Spleen (tissue), 11 donors: Measurements from ENCODE around the gene ASXL3. TPM values are rescaled to one million over a fixed set of nuclear protein-coding genes. Genes with fewer than 3 reads are reported as not detected.

Experiments
- DNase-seq: peaks from one replicate; pipeline ENCODE4 v3.0.0-alpha.2; 2020
- H3K27ac ChIP-seq, 8 donors: fragments of 200-600 bp; sonication (generic) in 7 of 8; 1 replicate in 4 of 8; 2 replicates in 4 of 8; pipeline versions ENCODE4 v1.5.0 to v1.8.0; 2016 to 2021; ENCODE audit warnings: inconsistent platforms in 4 of 8, mild to moderate bottlenecking in 4 of 8, moderate library complexity in 1 of 8
- H3K27me3 ChIP-seq, 7 donors: fragments of 200-600 bp; sonication (generic) in 6 of 7; replicated peaks in 1 of 7; 1 replicate in 4 of 7; 2 replicates in 3 of 7; pipeline versions ENCODE4 v1.5.0 to v1.8.0; 2016 to 2021; ENCODE audit warnings: inconsistent platforms in 3 of 7, mild to moderate bottlenecking in 1 of 7
- H3K36me3 ChIP-seq, 6 donors: fragments of 200-600 bp; sonication (generic) in 5 of 6; 1 replicate in 4 of 6; 2 replicates in 2 of 6; pipeline versions ENCODE4 v1.5.0 to v1.8.0; 2016 to 2021; ENCODE audit warnings: inconsistent platforms in 2 of 6
- H3K4me1 ChIP-seq, 6 donors: fragments of 200-600 bp; sonication (generic) in 5 of 6; 1 replicate in 3 of 6; 2 replicates in 3 of 6; pipeline versions ENCODE4 v1.5.0 to v1.8.0; 2016 to 2021; ENCODE audit warnings: inconsistent platforms in 3 of 6
- H3K4me3 ChIP-seq, 8 donors: fragments of 200-600 bp; sonication (generic) in 7 of 8; 1 replicate in 4 of 8; 2 replicates in 4 of 8; pipeline versions ENCODE4 v1.5.0 to v1.8.0; 2016 to 2021; ENCODE audit warnings: inconsistent platforms in 4 of 8, mild to moderate bottlenecking in 4 of 8, moderate library complexity in 2 of 8
- H3K9me3 ChIP-seq, 8 donors: fragments of 200-600 bp; sonication (generic) in 7 of 8; 1 replicate in 4 of 8; 2 replicates in 4 of 8; pipeline versions ENCODE4 v1.5.0 to v1.8.0; 2016 to 2021; ENCODE audit warnings: inconsistent platforms in 4 of 8
- CTCF ChIP-seq, 11 experiments: fragments of 200-600 bp in 7 of 11; fragments of 450-650 bp in 4 of 11; sonication (generic) in 4 of 11; IDR thresholded peaks in 8 of 11; conservative IDR thresholded peaks in 3 of 11; 1 replicate in 7 of 11; 2 replicates in 4 of 11; pipeline versions ENCODE4 v1.4.0 to v1.8.0; 2016 to 2021; ENCODE audit warnings: antibody characterized with exemption in 11 of 11, inconsistent platforms in 4 of 11, mild to moderate bottlenecking in 1 of 11
- POLR2A ChIP-seq, 3 donors: fragments of 450-650 bp; IDR thresholded peaks; one replicate each; pipeline ENCODE4 v1.5.1; 2017; ENCODE audit warnings: antibody characterized with exemption in 3 of 3, mild to moderate bottlenecking in 1 of 3
- POLR2AphosphoS5 ChIP-seq, 3 donors: sonication (generic); formaldehyde crosslinking; IDR thresholded peaks; one replicate each; pipeline ENCODE4 v1.5.1; 2017; ENCODE audit warnings: antibody characterized with exemption in 3 of 3
- WGBS, 5 donors: extraction: QIAGEN DNeasy Blood & Tissue Kit in 3 of 5; methylation state at CpG; one replicate each; pipeline versions ENCODE4 v1.1.5 to v1.1.7; 2013 to 2018; 5-methylcytosine and 5-hydroxymethylcytosine counted together
- intact Hi-C: fragments of 100-400 bp; cut with DNase I; formaldehyde crosslinking; loops from one replicate; pipeline ENCODE4 v1.15.0; 2023; ENCODE audit warnings: low total_unique reads
- polyA plus RNA-seq, 3 donors: library from polyadenylated mRNA; stranded (reverse); fragments of 200-250 nt; gene quantifications; one replicate each; pipeline ENCODE4 v1.2.1, GENCODE V29; 2013
- total RNA-seq, 7 donors: library from RNA; depleted of rRNA in 3 of 7; stranded (reverse); fragments of >200 nt in 3 of 7; fragmentation: NEBNext Ultra II Directional in 4 of 7; extraction: Animal tissue kit (Norgen Biotek cat#: 25700) in 4 of 7; gene quantifications; one replicate each; pipeline versions ENCODE4 v1.1.0 to v1.2.1, GENCODE V29; 2016 to 2021
- donor health status: healthy with polysubstance abuse.
- donor health status: DM: no; HTN: no; CAD: no; lungs with moderate emphysema.
- donor health status: DM: no; HTN: no; CAD: no.
- donor health status: Bipolar disorder and iron deficiency.
- donor health status: healthy.
- donor health status: DM: no; HTN: no; CAD: no.
- donor health status: DM: yes; HTN: yes; CAD: no.

ASXL3 gene
- total and polyA plus RNA-seq, 10 donors, result 0.02 to 3.5 (median 0.76) TPM

- no peak overlapping the region for H3K27ac ChIP-seq
- no peak for TF ChIP-seq POLR2AphosphoS5 (IDR thresholded peaks at IDR 0.05)
- no peak for TF ChIP-seq POLR2A (IDR thresholded peaks at IDR 0.05)
- TF ChIP-seq CTCF (IDR thresholded peaks at IDR 0.05 in 8 of 11, conservative IDR thresholded peaks at IDR 0.05 in 3 of 11), result no peak
- no peaks in the 10 kb centered on the region for H3K36me3 ChIP-seq
- H3K9me3 ChIP-seq, result no peaks in the 10 kb centered on the region
- H3K27me3 ChIP-seq, result no peaks in the 10 kb centered on the region
- no peak overlapping the region for H3K4me3 ChIP-seq
- intact Hi-C loops, result no loop called here
- no peak for DNase-seq
- H3K4me1 ChIP-seq, result no peaks in the 10 kb centered on the region
- 87 to 91% (median 90%) methylated on average over 20 of the region's 20 CpGs for WGBS, 5 donors
Observed at GRCh38 chr18:33744032-33744697, 166.1 kb downstream of the ASXL3 start.

GRCh38 chr18:33745151-33745795, 167.3 kb downstream of the ASXL3 start:
- H3K9me3 ChIP-seq, result no peaks in the 10 kb centered on the region
- no peaks in the 10 kb centered on the region for H3K27me3 ChIP-seq
- no peak for DNase-seq
- H3K27ac ChIP-seq, result no peak overlapping the region
- no peaks in the 10 kb centered on the region for H3K4me1 ChIP-seq
- no peak overlapping the region for H3K4me3 ChIP-seq
- no peaks in the 10 kb centered on the region for H3K36me3 ChIP-seq
- 80 to 89% (median 82%) methylated on average over 8 of the region's 8 CpGs for WGBS, 5 donors
- no peak for TF ChIP-seq POLR2AphosphoS5 (IDR thresholded peaks at IDR 0.05)
- no peak for TF ChIP-seq CTCF (IDR thresholded peaks at IDR 0.05 in 8 of 11, conservative IDR thresholded peaks at IDR 0.05 in 3 of 11)
- no peak for TF ChIP-seq POLR2A (IDR thresholded peaks at IDR 0.05)
- intact Hi-C loops, result no loop called here

GRCh38 chr18:33745871-33746545, 168.0 kb downstream of the ASXL3 start:
- DNase-seq, result no peak
- 86 to 91% (median 88%) methylated on average over 16 of the region's 16 CpGs for WGBS, 5 donors
- no peaks in the 10 kb centered on the region for H3K27me3 ChIP-seq
- H3K36me3 ChIP-seq, result no peaks in the 10 kb centered on the region
- no peak overlapping the region for H3K27ac ChIP-seq
- intact Hi-C loops, result no loop called here
- H3K4me1 ChIP-seq, result no peaks in the 10 kb centered on the region
- H3K9me3 ChIP-seq, result no peaks in the 10 kb centered on the region
- H3K4me3 ChIP-seq, result no peak overlapping the region
- no peak for TF ChIP-seq CTCF (IDR thresholded peaks at IDR 0.05 in 8 of 11, conservative IDR thresholded peaks at IDR 0.05 in 3 of 11)
- TF ChIP-seq POLR2AphosphoS5 (IDR thresholded peaks at IDR 0.05), result no peak
- TF ChIP-seq POLR2A (IDR thresholded peaks at IDR 0.05), result no peak

- TF ChIP-seq CTCF (IDR thresholded peaks at IDR 0.05 in 8 of 11, conservative IDR thresholded peaks at IDR 0.05 in 3 of 11) (no peak), POLR2A (IDR thresholded peaks at IDR 0.05) (no peak), POLR2AphosphoS5 (IDR thresholded peaks at IDR 0.05) (no peak)
- 30 to 39% (median 32%) methylated on average over 9 of the region's 9 CpGs for WGBS, 5 donors
- intact Hi-C loops, result no loop called here
- no peak for DNase-seq
- H3K36me3 ChIP-seq, result no peaks in the 10 kb centered on the region
- no peaks in the 10 kb centered on the region for H3K27me3 ChIP-seq
- H3K9me3 ChIP-seq, result no peaks in the 10 kb centered on the region
- no peak overlapping the region for H3K27ac ChIP-seq
- H3K4me1 ChIP-seq, result no peaks in the 10 kb centered on the region
- H3K4me3 ChIP-seq, result no peak overlapping the region
Observed at GRCh38 chr18:33749834-33750233, 171.8 kb downstream of the ASXL3 start.
